ENCODE results near the gene STARD9. TPM values are rescaled to one million over a fixed set of nuclear protein-coding genes. Genes with fewer than 3 reads are reported as not detected.

The STARD9 gene
- total RNA-seq, 1 experiment from 2014 or later = 1.7 TPM

DNA sequence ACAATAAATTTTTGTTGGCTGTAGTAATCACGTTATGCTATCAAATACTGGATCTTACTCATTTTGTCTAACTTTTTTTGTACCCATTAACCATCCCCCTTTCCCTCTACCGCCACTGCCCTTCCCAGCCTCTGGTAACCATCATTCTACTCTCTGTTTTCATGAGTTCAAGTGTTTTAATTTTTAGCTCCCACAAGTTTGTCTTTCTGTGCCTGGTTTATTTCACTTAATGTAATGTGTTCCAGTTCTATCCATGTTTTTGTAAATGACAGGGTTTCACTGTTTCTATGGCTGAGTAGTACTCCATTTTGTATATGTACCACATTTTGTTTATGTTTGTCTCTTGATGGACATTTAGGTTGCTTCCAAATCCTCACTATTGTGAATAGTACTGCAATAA, 52.1 kb downstream of the STARD9 start:
- H3K4me1 ChIP-seq (replicated peaks; ENCODE audit: insufficient read depth) = no peaks in the 10 kb centered on the region

DNA sequence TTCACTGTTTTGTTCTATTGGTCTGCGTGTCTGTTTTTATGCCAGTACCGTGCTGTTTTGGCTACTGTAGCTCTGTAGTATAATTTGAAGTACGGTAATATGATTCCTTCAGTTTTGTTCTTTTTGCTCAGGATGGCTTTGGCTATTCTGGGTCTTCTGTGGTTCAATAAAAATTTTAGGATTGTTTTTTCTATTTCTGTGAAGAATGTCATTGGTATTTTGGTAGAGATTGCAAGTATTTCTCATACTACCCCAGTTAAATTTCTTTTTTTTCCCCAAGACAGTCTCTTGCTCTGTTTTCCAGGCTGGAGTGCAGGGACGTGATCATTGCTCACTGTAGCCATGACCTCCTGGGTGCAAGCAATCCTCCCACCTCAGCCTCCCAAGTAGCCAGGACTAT, 53.4 kb downstream of the STARD9 start:
- no peaks in the 10 kb centered on the region for H4K20me1 ChIP-seq (ENCODE audit: insufficient read depth)

More for the DNA sequence above, 52.1 kb downstream of the STARD9 start:
- BruUV-seq (replicated peaks) = no TSS peak
- DNase-seq = no peak
- Histone ChIP-seq H3K27ac (no peak overlapping the region), H3K4me2 (no peak overlapping the region), H3F3A (ENCODE audit: insufficient read depth, low read depth) (no peaks in the 10 kb centered on the region), H2AFZ (no peak overlapping the region), H3K36me3 (ENCODE audit: low read depth) (no peaks in the 10 kb centered on the region), H3K9me3 (ENCODE audit: insufficient read depth, low read depth) (no peaks in the 10 kb centered on the region), H3K79me2 (ENCODE audit: low read depth) (no peaks in the 10 kb centered on the region), H4K20me1 (ENCODE audit: insufficient read depth) (no peaks in the 10 kb centered on the region), H3K9me2 (ENCODE audit: insufficient read depth) (no peaks in the 10 kb centered on the region), H3K27me3 (ENCODE audit: insufficient read depth, low read depth) (no peaks in the 10 kb centered on the region), H3K4me3 (no peak overlapping the region)
- CTCF ChIA-PET = no interaction called here
- POLR2A ChIA-PET (ENCODE audit: unreplicated experiment) = no interaction called here
- intact Hi-C loops (cut with micrococcal nuclease; ENCODE audit: unreplicated experiment) = no loop called here
- TF ChIP-seq, protein P1, sequence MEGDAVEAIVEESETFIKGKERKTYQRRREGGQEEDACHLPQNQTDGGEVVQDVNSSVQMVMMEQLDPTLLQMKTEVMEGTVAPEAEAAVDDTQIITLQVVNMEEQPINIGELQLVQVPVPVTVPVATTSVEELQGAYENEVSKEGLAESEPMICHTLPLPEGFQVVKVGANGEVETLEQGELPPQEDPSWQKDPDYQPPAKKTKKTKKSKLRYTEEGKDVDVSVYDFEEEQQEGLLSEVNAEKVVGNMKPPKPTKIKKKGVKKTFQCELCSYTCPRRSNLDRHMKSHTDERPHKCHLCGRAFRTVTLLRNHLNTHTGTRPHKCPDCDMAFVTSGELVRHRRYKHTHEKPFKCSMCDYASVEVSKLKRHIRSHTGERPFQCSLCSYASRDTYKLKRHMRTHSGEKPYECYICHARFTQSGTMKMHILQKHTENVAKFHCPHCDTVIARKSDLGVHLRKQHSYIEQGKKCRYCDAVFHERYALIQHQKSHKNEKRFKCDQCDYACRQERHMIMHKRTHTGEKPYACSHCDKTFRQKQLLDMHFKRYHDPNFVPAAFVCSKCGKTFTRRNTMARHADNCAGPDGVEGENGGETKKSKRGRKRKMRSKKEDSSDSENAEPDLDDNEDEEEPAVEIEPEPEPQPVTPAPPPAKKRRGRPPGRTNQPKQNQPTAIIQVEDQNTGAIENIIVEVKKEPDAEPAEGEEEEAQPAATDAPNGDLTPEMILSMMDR (conservative IDR thresholded peaks at IDR 0.05) = no peak
- no peak for TF ChIP-seq EZH2 (IDR thresholded peaks at IDR 0.05; ENCODE audit: low read depth)

DNA sequence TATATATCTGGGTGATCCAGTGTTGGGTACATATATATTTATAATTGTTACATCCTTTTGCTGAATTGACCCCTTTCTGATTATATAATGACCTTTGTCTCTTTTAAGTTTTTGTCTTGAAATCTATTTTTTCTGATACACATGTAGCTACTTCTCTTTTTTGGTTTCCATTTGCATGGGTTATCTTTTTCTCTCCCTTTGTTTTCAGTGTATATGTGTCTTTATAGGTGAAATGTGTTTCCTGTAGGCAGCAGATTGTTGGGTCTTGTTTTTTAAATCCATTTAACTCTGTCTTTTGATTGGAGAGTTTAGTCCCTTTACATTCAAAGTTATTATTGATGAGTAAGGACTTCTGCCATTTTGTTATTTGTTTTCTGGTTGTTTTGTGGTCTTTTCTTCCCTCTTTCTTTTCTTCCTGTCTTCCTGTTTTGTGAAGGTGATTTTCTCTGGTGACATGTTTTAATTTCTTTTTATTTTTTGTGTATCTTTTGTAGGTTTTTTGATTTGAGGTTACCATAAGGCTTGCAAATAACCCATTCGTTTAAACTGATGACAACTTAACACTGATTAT, 56.8 kb downstream of the STARD9 start:
- no peak overlapping the region for H3K27ac ChIP-seq
- no peaks in the 10 kb centered on the region for H4K20me1 ChIP-seq (ENCODE audit: insufficient read depth)
- no peaks in the 10 kb centered on the region for H3F3A ChIP-seq (ENCODE audit: insufficient read depth, low read depth)
- H3K79me2 ChIP-seq (ENCODE audit: low read depth) = no peaks in the 10 kb centered on the region
- H3K4me1 ChIP-seq (replicated peaks; ENCODE audit: insufficient read depth) = no peaks in the 10 kb centered on the region
- BruUV-seq (replicated peaks) = no TSS peak
- TF ChIP-seq, protein P1 (conservative IDR thresholded peaks at IDR 0.05) = no peak
- no peak for TF ChIP-seq EZH2 (IDR thresholded peaks at IDR 0.05; ENCODE audit: low read depth)
- intact Hi-C loops (cut with micrococcal nuclease; ENCODE audit: unreplicated experiment) = no loop called here
- no peak for DNase-seq
- no peaks in the 10 kb centered on the region for H3K9me3 ChIP-seq (ENCODE audit: insufficient read depth, low read depth)
- H2AFZ ChIP-seq = no peak overlapping the region
- no peaks in the 10 kb centered on the region for H3K36me3 ChIP-seq (ENCODE audit: low read depth)
- no peaks in the 10 kb centered on the region for H3K9me2 ChIP-seq (ENCODE audit: insufficient read depth)
- CTCF ChIA-PET = no interaction called here
- H3K4me3 ChIP-seq = no peak overlapping the region
- H3K4me2 ChIP-seq = no peak overlapping the region
- POLR2A ChIA-PET (ENCODE audit: unreplicated experiment) = no interaction called here
- no peaks in the 10 kb centered on the region for H3K27me3 ChIP-seq (ENCODE audit: insufficient read depth, low read depth)

More for the DNA sequence above, 53.4 kb downstream of the STARD9 start:
- Histone ChIP-seq H3K4me1 (replicated peaks; ENCODE audit: insufficient read depth) (no peaks in the 10 kb centered on the region), H3K36me3 (ENCODE audit: low read depth) (no peaks in the 10 kb centered on the region), H2AFZ (no peak overlapping the region), H3F3A (ENCODE audit: insufficient read depth, low read depth) (no peaks in the 10 kb centered on the region), H3K79me2 (ENCODE audit: low read depth) (no peaks in the 10 kb centered on the region), H3K9me2 (ENCODE audit: insufficient read depth) (no peaks in the 10 kb centered on the region), H3K4me3 (no peak overlapping the region), H3K27ac (no peak overlapping the region), H3K27me3 (ENCODE audit: insufficient read depth, low read depth) (no peaks in the 10 kb centered on the region), H3K4me2 (no peak overlapping the region), H3K9me3 (ENCODE audit: insufficient read depth, low read depth) (no peaks in the 10 kb centered on the region)
- no peak for DNase-seq
- ChIA-PET POLR2A (ENCODE audit: unreplicated experiment) (no interaction called here), CTCF (no interaction called here)
- intact Hi-C loops (cut with micrococcal nuclease; ENCODE audit: unreplicated experiment) = no loop called here
- no peak for TF ChIP-seq EZH2 (IDR thresholded peaks at IDR 0.05; ENCODE audit: low read depth)
- TF ChIP-seq, protein P1 (conservative IDR thresholded peaks at IDR 0.05) = no peak
- BruUV-seq (replicated peaks) = no TSS peak

Measured in PC-9 (cell line).